Stomach (tissue), 9 donors: Measurements from ENCODE around the gene LTF. TPM values are rescaled to one million over a fixed set of nuclear protein-coding genes. Genes with fewer than 3 reads are reported as not detected.

Experiments used
- DNase-seq, 2 donors: peaks; one replicate each; pipeline versions ENCODE4 v3.0.0 to v3.0.0-alpha.2; 2013 to 2019
- H3K27ac ChIP-seq, 5 donors: fragments of 200-600 bp in 4 of 5; sonication (generic) in 4 of 5; one replicate each; pipeline ENCODE4 v1.5.1; 2013 to 2019; ENCODE audit warnings: mild to moderate bottlenecking in 1 of 5, moderate library complexity in 1 of 5
- H3K27me3 ChIP-seq, 3 donors: fragments of 200-600 bp; sonication (generic); one replicate each; pipeline ENCODE4 v1.5.1; 2017 to 2019; ENCODE audit warnings: mixed run types in 1 of 3
- H3K36me3 ChIP-seq, 4 donors: fragments of 200-600 bp; sonication (generic); 1 replicate in 3 of 4; 2 replicates in 1 of 4; pipeline ENCODE4 v1.5.1; 2016 to 2019
- H3K4me1 ChIP-seq, 4 donors: fragments of 200-600 bp; sonication (generic); one replicate each; pipeline ENCODE4 v1.5.1; 2016 to 2019
- H3K4me3 ChIP-seq, 4 donors: fragments of 200-600 bp; sonication (generic) in 3 of 4; one replicate each; pipeline ENCODE4 v1.5.1; 2016 to 2019; ENCODE audit warnings: mild to moderate bottlenecking in 1 of 4
- H3K9me3 ChIP-seq, 4 donors: fragments of 200-600 bp; sonication (generic); one replicate each; pipeline ENCODE4 v1.5.1; 2016 to 2019
- CTCF ChIP-seq, 7 experiments: fragments of 450-650 bp in 4 of 7; fragments of 200-600 bp in 3 of 7; sonication (generic) in 3 of 7; IDR thresholded peaks; one replicate each; pipeline ENCODE4 v1.5.1; 2016 to 2019; ENCODE audit warnings: antibody characterized with exemption in 7 of 7, control low read depth in 2 of 7, mild to moderate bottlenecking in 1 of 7
- EP300 ChIP-seq: sonication (generic); formaldehyde crosslinking; IDR thresholded peaks from one replicate; pipeline ENCODE4 v1.6.1; 2017; ENCODE audit warnings: antibody characterized with exemption
- POLR2A ChIP-seq, 4 donors: fragments of 450-650 bp; IDR thresholded peaks; one replicate each; pipeline ENCODE4 v1.6.1; 2016; ENCODE audit warnings: antibody characterized with exemption in 4 of 4, control low read depth in 2 of 4, mild to moderate bottlenecking in 1 of 4, moderate library complexity in 1 of 4
- POLR2AphosphoS5 ChIP-seq, 3 donors: sonication (generic); formaldehyde crosslinking; IDR thresholded peaks; one replicate each; pipeline ENCODE4 v1.6.1; 2016; ENCODE audit warnings: antibody characterized with exemption in 3 of 3
- WGBS, 5 donors: extraction: QIAGEN DNeasy Blood & Tissue Kit in 3 of 5; methylation state at CpG; one replicate each; pipeline versions ENCODE4 v1.1.5 to v1.1.7; 2013 to 2018; 5-methylcytosine and 5-hydroxymethylcytosine counted together
- intact Hi-C: fragments of 100-400 bp; cut with DNase I; formaldehyde crosslinking; loops from one replicate; pipeline ENCODE4 v1.15.1; 2023; ENCODE audit warnings: low total_unique reads
- polyA plus RNA-seq, 3 donors: library from polyadenylated mRNA; stranded (reverse); fragments of 200-250 nt; gene quantifications; one replicate each; pipeline ENCODE4 v1.2.3, GENCODE V29; 2013
- total RNA-seq, 5 donors: library from RNA; depleted of rRNA; stranded (reverse); fragments of >200 nt; gene quantifications; one replicate each; pipeline versions ENCODE4 v1.1.0 to v1.2.3, GENCODE V29; 2014 to 2016
- donor health status: healthy with polysubstance abuse.
- donor health status: Bipolar disorder and iron deficiency.
- donor health status: healthy.

Gene LTF
- total and polyA plus RNA-seq, 8 donors: 0.58 to 1,112 (median 106) TPM

- no peak overlapping the region for H3K4me3 ChIP-seq
- TF ChIP-seq CTCF (IDR thresholded peaks at IDR 0.05) (no peak), POLR2AphosphoS5 (IDR thresholded peaks at IDR 0.05) (no peak), EP300 (no peak), POLR2A (IDR thresholded peaks at IDR 0.05) (no peak)
- H3K9me3 ChIP-seq: no peaks in the 10 kb centered on the region
- intact Hi-C loops: no loop called here
- DNase-seq: no peak
- WGBS, 5 donors: 55 to 74% (median 62%) methylated on average over 3 of the region's 3 CpGs
- H3K36me3 ChIP-seq: peaks cover 0 to 6% (median 0%) of the 10 kb centered on the region in 4 donors
- peaks cover under 1 to 21% (median 5%) of the 10 kb centered on the region in 4 donors for H3K4me1 ChIP-seq
- H3K27me3 ChIP-seq: no peaks in the 10 kb centered on the region
- no peak overlapping the region for H3K27ac ChIP-seq
Measured at GRCh38 chr3:46412786-46413298, 51.9 kb downstream of the LTF start.

- DNase-seq: no peak
- H3K4me3 ChIP-seq: no peak overlapping the region
- WGBS, 5 donors: 76 to 97% (median 88%) methylated on average over 2 of the region's 2 CpGs
- no peak overlapping the region for H3K27ac ChIP-seq
- TF ChIP-seq CTCF (IDR thresholded peaks at IDR 0.05): no peak
- no peak for TF ChIP-seq POLR2AphosphoS5 (IDR thresholded peaks at IDR 0.05)
- peaks cover 0 to 6% (median 0%) of the 10 kb centered on the region in 4 donors for H3K36me3 ChIP-seq
- intact Hi-C loops: no loop called here
- no peaks in the 10 kb centered on the region for H3K9me3 ChIP-seq
- peaks cover 10 to 32% (median 21%) of the 10 kb centered on the region in 4 donors for H3K4me1 ChIP-seq
- H3K27me3 ChIP-seq: no peaks in the 10 kb centered on the region
Measured at GRCh38 chr3:46411271-46411670, 53.4 kb downstream of the LTF start.

- no peak for DNase-seq
- Histone ChIP-seq H3K9me3 (no peaks in the 10 kb centered on the region), H3K36me3 (peaks cover 0 to 6% (median 0%) of the 10 kb centered on the region in 4 donors), H3K4me3 (no peak overlapping the region), H3K27me3 (no peaks in the 10 kb centered on the region), H3K27ac (no peak overlapping the region), H3K4me1 (peaks cover 16 to 34% (median 27%) of the 10 kb centered on the region in 4 donors)
- 91 to 94% (median 93%) methylated on average over 1 to 2 of the region's 2 CpGs for WGBS, 5 donors
- intact Hi-C loops: no loop called here
- TF ChIP-seq EP300 (no peak), POLR2A (IDR thresholded peaks at IDR 0.05) (no peak), POLR2AphosphoS5 (IDR thresholded peaks at IDR 0.05) (no peak), CTCF (IDR thresholded peaks at IDR 0.05) (no peak)
Measured at GRCh38 chr3:46410669-46411068, 54.0 kb downstream of the LTF start.

DNA sequence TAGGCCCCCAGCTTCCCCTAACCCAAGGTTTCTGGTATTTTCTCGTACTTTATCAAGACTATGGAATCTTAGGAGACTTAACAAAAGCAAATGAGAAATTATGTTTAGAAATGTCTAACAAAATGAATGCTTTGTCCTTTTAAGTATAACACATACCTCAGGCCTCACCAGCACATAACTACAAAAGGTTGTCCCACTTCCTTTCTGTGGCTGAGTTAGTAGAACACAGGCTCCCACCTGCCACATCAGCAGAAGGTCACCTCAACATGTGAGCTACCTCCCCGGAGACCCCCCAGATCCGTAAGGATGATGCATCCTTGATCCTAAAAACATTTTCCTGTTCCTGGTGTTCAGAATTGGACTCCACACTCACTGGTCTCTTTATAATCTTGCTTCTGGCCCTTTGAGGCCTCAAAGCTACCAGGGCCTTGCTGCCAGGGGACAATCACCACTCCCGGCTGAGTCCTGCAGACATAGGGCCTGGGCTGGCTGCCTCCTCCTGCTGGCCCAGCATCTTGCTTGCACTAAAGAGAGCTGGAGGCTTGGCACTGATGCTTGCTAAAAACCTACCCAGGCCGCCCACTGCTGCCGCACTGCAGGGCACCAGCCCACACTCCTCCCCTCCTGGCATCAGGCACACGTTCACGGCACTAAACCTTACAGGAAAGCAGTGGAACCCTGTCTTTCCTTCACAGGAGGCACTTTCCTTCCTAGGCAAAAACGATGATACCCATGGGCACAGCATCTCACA is 54.8 kb downstream of the LTF start:
- Histone ChIP-seq H3K36me3 (peaks cover 0 to 6% (median 0%) of the 10 kb centered on the region in 4 donors), H3K4me1 (peaks cover 19 to 42% (median 33%) of the 10 kb centered on the region in 4 donors), H3K9me3 (no peaks in the 10 kb centered on the region), H3K4me3 (no peak overlapping the region), H3K27ac (no peak overlapping the region), H3K27me3 (no peaks in the 10 kb centered on the region)
- intact Hi-C loops: no loop called here
- DNase-seq: no peak
- TF ChIP-seq CTCF (IDR thresholded peaks at IDR 0.05) (no peak), EP300 (no peak), POLR2AphosphoS5 (IDR thresholded peaks at IDR 0.05) (no peak), POLR2A (IDR thresholded peaks at IDR 0.05) (no peak)
- 88 to 95% (median 92%) methylated on average over 9 of the region's 9 CpGs for WGBS, 5 donors
